B cell (primary cell): ENCODE results near the gene AGAP1. TPM values are rescaled to one million over a fixed set of nuclear protein-coding genes. Genes with fewer than 3 reads are reported as not detected.

ENCODE experiments used
- ATAC-seq: fragments of 200-7000 bp; cut with Tn5 transposase; one replicate; pipeline ENCODE4 v1.10.0; 2021; ENCODE audit warnings: low read depth, mild to moderate bottlenecking, moderate number of reproducible peaks, moderate library complexity
- CTCF ChIA-PET: fragments of 350-600 bp; sonication (Branson Sonifier 250); formaldehyde crosslinking; loops from one replicate; lab custom pipeline; 2021; ENCODE audit warnings: antibody characterized with exemption, inconsistent platforms; lab: Charles Lee
- POLR2A ChIA-PET: fragments of 350-600 bp; sonication (Branson Sonifier 250); formaldehyde crosslinking; loops from one replicate; lab custom pipeline; 2021; ENCODE audit warnings: antibody characterized with exemption; lab: Charles Lee
- DNase-seq: peaks from one replicate; pipeline ENCODE4 v3.0.0; 2013
- H2AFZ ChIP-seq: 2 replicates; pipeline ENCODE4 v1.6.1; 2012; ENCODE audit warnings: mild to moderate bottlenecking, low read depth, low read length; ENCODE audit not compliant: insufficient read depth, poor library complexity, severe bottlenecking
- H3K27ac ChIP-seq, 2 donors: 1 replicate in 1 of 2; 2 replicates in 1 of 2; pipeline ENCODE4 v1.5.1; 2012 to 2013; ENCODE audit warnings: low read length in 2 of 2, mild to moderate bottlenecking in 2 of 2, moderate library complexity in 1 of 2
- H3K27me3 ChIP-seq, 4 experiments: fragments of 200-600 bp in 1 of 4; sonication (generic) in 1 of 4; replicated peaks in 1 of 4; 1 replicate in 2 of 4; 2 replicates in 2 of 4; pipeline versions ENCODE4 v1.6.1 to v1.7.0; 2013 to 2016; ENCODE audit warnings: low read length in 3 of 4, mild to moderate bottlenecking in 2 of 4, mixed read lengths in 1 of 4, moderate library complexity in 1 of 4; ENCODE audit not compliant: insufficient read depth in 4 of 4, control insufficient read depth in 3 of 4; ENCODE audit errors: control extremely low read depth in 1 of 4
- H3K36me3 ChIP-seq, 2 experiments: replicated peaks in 1 of 2; 1 replicate in 1 of 2; 2 replicates in 1 of 2; pipeline versions ENCODE4 v1.6.1 to v1.7.1; 2013; ENCODE audit warnings: low read length in 1 of 2; ENCODE audit not compliant: insufficient read depth in 2 of 2, control insufficient read depth in 1 of 2; ENCODE audit errors: control extremely low read depth in 1 of 2, extremely low read depth in 1 of 2
- H3K4me1 ChIP-seq, 2 donors: fragments of 200-600 bp in 1 of 2; sonication (generic) in 1 of 2; 1 replicate in 1 of 2; 2 replicates in 1 of 2; pipeline versions ENCODE4 v1.5.1 to v1.6.1; 2013 to 2017; ENCODE audit warnings: low read length in 2 of 2; ENCODE audit not compliant: control insufficient read depth in 2 of 2, insufficient read depth in 2 of 2
- H3K4me2 ChIP-seq: replicated peaks from 2 replicates; pipeline ENCODE3; 2012; ENCODE audit warnings: mild to moderate bottlenecking, low read depth, low read length; ENCODE audit not compliant: poor library complexity, severe bottlenecking
- H3K4me3 ChIP-seq, 5 experiments: fragments of 200-600 bp in 1 of 5; sonication (generic) in 1 of 5; 1 replicate in 3 of 5; 2 replicates in 2 of 5; pipeline versions ENCODE4 v1.5.1 to v1.7.0; 2011 to 2016; ENCODE audit warnings: low read length in 4 of 5, mild to moderate bottlenecking in 4 of 5, low read depth in 2 of 5, control low read depth in 1 of 5, moderate library complexity in 1 of 5; ENCODE audit not compliant: insufficient read depth in 1 of 5; ENCODE audit errors: control extremely low read depth in 1 of 5, extremely low read depth in 1 of 5
- H3K79me2 ChIP-seq: fragments of 200-600 bp; sonication (generic); one replicate; pipeline ENCODE4 v1.6.0; 2016; ENCODE audit warnings: low read length; ENCODE audit not compliant: control insufficient read depth, insufficient read depth
- H3K9ac ChIP-seq: fragments of 200-600 bp; sonication (generic); 2 replicates; pipeline ENCODE4 v1.6.1; 2017; ENCODE audit warnings: mild to moderate bottlenecking, low read length, moderate library complexity
- H3K9me3 ChIP-seq, 3 donors: one replicate each; pipeline versions ENCODE4 v1.6.1 to v1.7.1; 2013; ENCODE audit warnings: low read length in 2 of 3; ENCODE audit not compliant: control insufficient read depth in 2 of 3, insufficient read depth in 1 of 3; ENCODE audit errors: control extremely low read depth in 1 of 3
- H4K20me1 ChIP-seq: 2 replicates; pipeline ENCODE4 v1.6.0; 2012; ENCODE audit warnings: mild to moderate bottlenecking, low read length; ENCODE audit not compliant: insufficient read depth, control insufficient read depth, poor library complexity, severe bottlenecking
- H3K27ac Mint-ChIP-seq: one replicate; pipeline ENCODE4 v1.8.0; 2021; ENCODE audit warnings: mixed read lengths
- H3K27me3 Mint-ChIP-seq: one replicate; pipeline ENCODE4 v1.8.0; 2021; ENCODE audit warnings: mixed read lengths
- H3K4me1 Mint-ChIP-seq: one replicate; pipeline ENCODE4 v1.8.0; 2021; ENCODE audit warnings: mixed read lengths
- H3K4me3 Mint-ChIP-seq: one replicate; pipeline ENCODE4 v1.8.0; 2021; ENCODE audit warnings: mixed read lengths
- H3K9me3 Mint-ChIP-seq: one replicate; pipeline ENCODE4 v1.8.0; 2022; ENCODE audit warnings: mixed read lengths; ENCODE audit not compliant: insufficient read depth
- EZH2 ChIP-seq: IDR thresholded peaks from 2 replicates; pipeline ENCODE4 v1.6.1; 2012; ENCODE audit warnings: borderline replicate concordance, low read depth, mild to moderate bottlenecking, moderate library complexity, low read length; ENCODE audit not compliant: insufficient read depth, poor library complexity, severe bottlenecking
- WGBS: methylation state at CpG from one replicate; pipeline ENCODE4 v1.1.5; 2013; ENCODE audit warnings: missing lambda C conversion rate; ENCODE audit not compliant: insufficient coverage; 5-methylcytosine and 5-hydroxymethylcytosine counted together
- intact Hi-C: fragments of 100-400 bp; cut with micrococcal nuclease; formaldehyde crosslinking; loops from one replicate; pipeline ENCODE4 v1.10.0; 2022
- polyA plus RNA-seq: library from polyadenylated mRNA; depleted of rRNA; stranded (reverse); fragments of >200 nt; gene quantifications from 2 replicates; pipeline ENCODE4 v1.2.3, GENCODE V29; 2012
- total RNA-seq, 2 donors: library from RNA; stranded (reverse); fragments of 120-200 nt in 1 of 2; gene quantifications; 1 replicate in 1 of 2; 2 replicates in 1 of 2; pipeline versions ENCODE4 v1.2.3 to v1.2.4, GENCODE V29; 2013 to 2022
- TF ChIP-seq, protein P1 (sequence below): fragments of 200-600 bp; IDR thresholded peaks from one replicate; pipeline ENCODE4 v1.8.0; 2022; ENCODE audit warnings: antibody characterized with exemption, mild to moderate bottlenecking

The AGAP1 gene
- total and polyA plus RNA-seq, 2 donors (not counting 1 experiment from before 2014, with no cell fraction given) = 0.01 TPM; not detected in 1

DNA sequence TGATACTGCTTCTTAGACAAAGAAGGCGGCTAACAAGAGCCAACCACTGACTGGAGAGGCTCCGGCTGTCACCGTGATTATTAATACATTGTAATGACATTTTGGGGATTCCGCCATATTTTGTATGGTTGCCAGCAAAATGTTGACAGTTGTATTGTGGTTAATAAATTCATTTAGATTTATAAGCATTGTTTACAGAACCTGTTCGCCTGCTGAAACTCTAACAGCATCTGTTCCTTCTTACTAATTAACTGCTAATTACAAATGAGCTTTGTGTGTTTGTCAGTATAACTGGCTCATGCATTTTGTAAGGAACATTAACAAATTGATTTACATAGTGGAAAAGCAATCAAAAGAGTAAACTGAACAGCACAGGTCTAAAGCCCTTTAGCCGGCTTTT lies 342.0 kb downstream of the AGAP1 start:
- Histone ChIP-seq H3K36me3 (no peaks in the 10 kb centered on the region), H3K79me2 (no peaks in the 10 kb centered on the region), H3K4me3 (no peak overlapping the region), H4K20me1 (no peaks in the 10 kb centered on the region), H3K4me2 (no peak overlapping the region), H2AFZ (no peak overlapping the region), H3K4me1 (no peaks in the 10 kb centered on the region), H3K9me3 (peaks cover 0 to 4% (median 0%) of the 10 kb centered on the region in 3 donors), H3K9ac (no peak overlapping the region), H3K27me3 (peaks cover 0 to under 1% (median 0%) of the 10 kb centered on the region in 4 experiments), H3K27ac (no peak overlapping the region)
- no peaks in the 10 kb centered on the region for H3K9me3 Mint-ChIP-seq
- WGBS = no CpG with 5 or more reads among the region's 6 CpGs
- intact Hi-C loops = no loop called here
- no peak for ATAC-seq
- DNase-seq = no peak
- H3K27ac Mint-ChIP-seq = no peak overlapping the region
- H3K4me3 Mint-ChIP-seq = no peak overlapping the region
- POLR2A ChIA-PET = no interaction called here
- H3K27me3 Mint-ChIP-seq = peaks cover 3% of the 10 kb centered on the region
- CTCF ChIA-PET = no interaction called here
- TF ChIP-seq, protein P1, sequence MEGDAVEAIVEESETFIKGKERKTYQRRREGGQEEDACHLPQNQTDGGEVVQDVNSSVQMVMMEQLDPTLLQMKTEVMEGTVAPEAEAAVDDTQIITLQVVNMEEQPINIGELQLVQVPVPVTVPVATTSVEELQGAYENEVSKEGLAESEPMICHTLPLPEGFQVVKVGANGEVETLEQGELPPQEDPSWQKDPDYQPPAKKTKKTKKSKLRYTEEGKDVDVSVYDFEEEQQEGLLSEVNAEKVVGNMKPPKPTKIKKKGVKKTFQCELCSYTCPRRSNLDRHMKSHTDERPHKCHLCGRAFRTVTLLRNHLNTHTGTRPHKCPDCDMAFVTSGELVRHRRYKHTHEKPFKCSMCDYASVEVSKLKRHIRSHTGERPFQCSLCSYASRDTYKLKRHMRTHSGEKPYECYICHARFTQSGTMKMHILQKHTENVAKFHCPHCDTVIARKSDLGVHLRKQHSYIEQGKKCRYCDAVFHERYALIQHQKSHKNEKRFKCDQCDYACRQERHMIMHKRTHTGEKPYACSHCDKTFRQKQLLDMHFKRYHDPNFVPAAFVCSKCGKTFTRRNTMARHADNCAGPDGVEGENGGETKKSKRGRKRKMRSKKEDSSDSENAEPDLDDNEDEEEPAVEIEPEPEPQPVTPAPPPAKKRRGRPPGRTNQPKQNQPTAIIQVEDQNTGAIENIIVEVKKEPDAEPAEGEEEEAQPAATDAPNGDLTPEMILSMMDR = no peak
- no peak for TF ChIP-seq EZH2
- H3K4me1 Mint-ChIP-seq = no peaks in the 10 kb centered on the region

DNA sequence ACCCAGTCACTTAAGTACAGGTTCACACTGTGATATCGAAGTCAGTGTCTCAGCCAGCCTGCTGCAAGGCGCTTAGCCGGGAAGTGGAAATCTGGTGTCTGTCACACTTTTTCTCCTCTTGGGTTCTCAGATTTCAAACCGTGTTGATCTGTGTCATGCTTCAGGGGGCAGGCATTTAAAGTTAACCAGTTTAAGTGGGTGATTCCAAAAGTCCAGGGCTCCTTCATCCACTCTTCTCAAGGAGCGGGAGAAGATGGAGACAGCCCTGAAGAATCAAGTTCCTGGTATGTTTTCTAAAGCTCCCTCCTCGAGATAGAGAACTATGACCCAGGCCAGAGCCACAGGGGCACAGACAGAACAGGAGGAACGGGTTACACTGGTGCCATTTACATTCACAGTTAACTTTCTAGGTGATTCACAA lies 342.7 kb downstream of the AGAP1 start:
- Histone ChIP-seq H3K9me3 (peaks cover 0 to 4% (median 0%) of the 10 kb centered on the region in 3 donors), H3K4me2 (no peak overlapping the region), H3K4me1 (no peaks in the 10 kb centered on the region), H3K4me3 (no peak overlapping the region), H3K9ac (no peak overlapping the region), H3K27me3 (no peaks in the 10 kb centered on the region), H2AFZ (no peak overlapping the region), H4K20me1 (no peaks in the 10 kb centered on the region), H3K79me2 (no peaks in the 10 kb centered on the region), H3K27ac (no peak overlapping the region), H3K36me3 (no peaks in the 10 kb centered on the region)
- TF ChIP-seq, protein P1 = no peak
- no peak for TF ChIP-seq EZH2
- intact Hi-C loops = no loop called here
- ATAC-seq (no peak), DNase-seq (no peak)
- ChIA-PET CTCF (no interaction called here), POLR2A (no interaction called here)
- Mint-ChIP-seq H3K27ac (no peak overlapping the region), H3K4me1 (no peaks in the 10 kb centered on the region), H3K27me3 (peaks cover 3% of the 10 kb centered on the region), H3K4me3 (no peak overlapping the region), H3K9me3 (no peaks in the 10 kb centered on the region)
- 63% methylated on average over 5 of the region's 7 CpGs for WGBS
